Activated T-cell treated with anti-CD3 and anti-CD28 coated beads for 1 hour (primary cell): ENCODE results near the gene ANG.
"Not testable (repeated sequence)": the region's sequence is repeated elsewhere in the genome, so short reads cannot be mapped to it uniquely, and the experiment has no call there.

ENCODE experiments used
- DNase-seq: peaks from one replicate; pipeline ENCODE4 v3.0.0-alpha.2; 2020; ENCODE audit warnings: low read depth

The ANG gene

DNA sequence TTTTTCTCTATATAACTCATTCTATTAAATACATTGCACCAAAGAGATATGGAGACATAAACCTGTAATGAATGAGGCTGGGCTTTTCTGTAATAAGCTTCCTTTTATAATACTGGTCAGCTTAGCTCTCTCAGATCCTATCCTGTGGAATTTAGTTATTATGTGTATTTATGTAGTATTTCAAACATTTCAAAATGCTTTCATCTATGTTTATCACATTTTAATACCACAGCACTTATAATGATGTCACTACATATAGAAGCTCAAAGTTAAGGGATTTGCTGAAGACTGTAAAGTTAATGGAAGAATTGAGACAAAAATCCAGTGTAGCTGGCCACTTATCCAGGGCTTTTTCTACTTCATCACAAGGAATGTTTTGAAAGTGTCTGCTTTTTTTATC, 11.4 kb downstream of the ANG start:
- DNase-seq, result no peak

DNA sequence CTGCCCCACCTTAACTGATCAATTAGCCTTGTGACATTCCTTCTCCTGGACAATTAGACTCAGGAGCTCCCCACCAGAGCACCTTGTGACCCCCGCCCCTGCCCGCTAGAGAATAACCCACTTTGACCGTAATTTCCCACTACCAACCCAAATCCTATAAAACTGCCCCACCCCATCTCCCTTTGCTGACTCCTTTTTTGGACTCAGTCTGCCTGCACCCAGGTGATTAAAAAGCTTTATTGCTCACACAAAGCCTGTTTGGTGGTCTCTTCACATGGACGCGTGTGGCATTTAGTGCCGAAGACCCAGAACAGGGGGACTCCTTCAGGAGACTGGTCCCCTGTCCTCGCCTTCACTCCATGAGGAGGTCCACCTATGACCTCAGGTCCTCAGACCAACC, 12.4 kb downstream of the ANG start:
- DNase-seq, result not testable (repeated sequence)

DNA sequence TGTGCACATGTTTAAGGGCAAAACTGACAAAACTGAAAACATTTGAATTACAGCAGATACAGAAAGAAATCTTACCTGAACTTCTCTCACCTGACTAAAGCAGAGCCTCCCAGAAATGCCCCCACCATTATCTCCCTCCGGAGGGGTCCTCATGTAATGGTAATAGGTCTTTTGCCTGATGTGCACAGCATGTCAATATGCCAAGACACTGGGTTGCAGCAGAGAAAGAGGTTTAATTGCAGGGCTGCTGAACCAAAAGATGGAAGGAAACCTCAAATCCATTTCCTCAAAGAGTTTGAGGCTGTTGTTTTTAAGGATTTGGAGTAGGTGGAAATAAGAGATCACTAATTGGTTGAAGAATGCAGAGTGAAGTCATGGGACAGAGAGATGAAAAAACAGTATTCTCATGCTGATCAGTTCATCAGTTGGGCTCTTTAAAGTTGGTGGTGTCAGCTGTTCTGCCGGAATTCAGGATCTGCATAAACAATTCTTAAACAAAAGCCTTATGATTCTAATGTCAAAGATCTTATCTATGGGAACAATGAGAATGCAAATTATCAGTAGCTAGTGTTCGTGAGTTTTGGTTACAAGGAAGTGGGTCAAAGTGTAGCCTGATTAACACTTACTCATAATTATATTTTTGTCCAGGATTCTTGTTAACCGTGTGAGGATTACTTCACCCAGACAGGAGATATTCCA, 18.2 kb downstream of the ANG start:
- DNase-seq, result no peak

DNA sequence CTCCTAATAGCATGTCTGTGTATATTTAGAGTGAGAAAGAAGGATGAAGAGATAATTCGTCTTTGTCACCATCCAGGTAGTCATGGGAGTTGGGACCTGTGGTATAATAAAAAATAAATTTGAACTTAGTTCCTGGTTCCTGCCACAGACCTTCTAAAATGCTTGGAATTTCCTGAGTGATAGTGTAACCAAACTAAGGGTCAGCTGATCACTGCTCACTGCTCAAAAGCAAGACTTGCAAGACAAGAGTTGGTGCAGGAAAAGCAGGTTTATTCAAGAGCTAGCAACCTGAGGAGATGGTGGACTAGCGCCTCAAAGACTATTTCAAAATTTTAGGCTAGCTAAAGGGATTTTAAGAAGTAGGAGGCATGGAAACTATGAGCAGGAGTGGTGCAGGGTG, 19.1 kb downstream of the ANG start:
- DNase-seq, result no peak

DNA sequence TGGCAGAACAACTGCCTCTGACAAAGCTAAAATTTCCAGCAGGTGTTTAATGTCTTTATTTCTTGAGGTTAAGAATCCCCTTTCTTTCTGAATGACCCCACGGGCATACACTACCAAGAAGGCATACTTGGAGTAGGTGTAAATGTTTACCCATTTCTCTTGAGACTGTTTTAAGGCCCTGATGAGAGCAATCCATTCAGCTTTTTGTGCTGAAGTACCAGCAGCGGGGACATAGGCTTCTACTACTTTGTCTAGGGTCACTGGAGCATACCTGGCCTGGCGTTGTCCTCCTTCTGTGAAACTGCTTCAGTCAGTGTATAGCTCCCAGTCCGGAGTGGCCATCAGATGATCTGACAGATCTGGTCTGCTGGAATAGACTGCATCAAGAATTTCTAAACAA, 22.7 kb downstream of the ANG start:
- no peak for DNase-seq

DNA sequence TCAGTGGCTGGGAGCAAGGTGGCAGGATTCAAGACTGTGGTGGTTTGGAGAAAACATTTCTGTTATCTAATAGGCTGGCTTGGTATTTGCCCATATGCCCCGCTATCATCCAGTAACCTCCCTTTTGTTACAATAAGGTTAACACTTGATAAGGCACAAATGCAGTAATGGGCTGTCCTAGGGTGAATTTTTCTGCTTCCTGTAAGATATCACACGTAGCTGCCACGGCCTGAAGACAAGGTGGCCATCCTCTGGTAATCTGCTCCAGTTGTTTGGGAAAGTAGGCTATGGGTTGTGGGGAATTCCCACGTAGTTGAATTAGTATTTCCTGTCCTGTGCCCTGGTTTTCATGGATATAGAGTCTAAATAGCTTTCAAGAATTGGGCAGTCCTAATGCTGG, 23.1 kb downstream of the ANG start:
- DNase-seq, result no peak

DNA sequence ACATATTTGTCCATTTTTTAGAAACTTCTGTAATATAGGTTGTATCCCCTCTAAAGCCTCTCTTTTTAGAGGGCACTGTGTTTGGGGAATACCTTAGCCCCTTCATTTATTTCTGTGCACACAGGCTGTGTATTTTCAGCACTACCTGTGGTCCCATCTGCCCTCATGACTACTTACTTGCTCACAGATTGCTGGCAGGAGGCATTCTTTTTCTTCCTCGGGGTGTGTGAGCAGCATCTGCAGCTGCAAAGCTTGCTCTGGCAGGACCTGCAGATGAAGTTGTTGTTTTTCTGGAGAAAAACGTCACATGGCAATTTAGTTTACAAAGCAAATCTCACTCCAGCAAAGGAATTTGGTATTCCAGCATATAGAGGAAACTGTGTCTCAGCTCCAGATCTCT, 24.3 kb downstream of the ANG start:
- DNase-seq, result no peak

DNA sequence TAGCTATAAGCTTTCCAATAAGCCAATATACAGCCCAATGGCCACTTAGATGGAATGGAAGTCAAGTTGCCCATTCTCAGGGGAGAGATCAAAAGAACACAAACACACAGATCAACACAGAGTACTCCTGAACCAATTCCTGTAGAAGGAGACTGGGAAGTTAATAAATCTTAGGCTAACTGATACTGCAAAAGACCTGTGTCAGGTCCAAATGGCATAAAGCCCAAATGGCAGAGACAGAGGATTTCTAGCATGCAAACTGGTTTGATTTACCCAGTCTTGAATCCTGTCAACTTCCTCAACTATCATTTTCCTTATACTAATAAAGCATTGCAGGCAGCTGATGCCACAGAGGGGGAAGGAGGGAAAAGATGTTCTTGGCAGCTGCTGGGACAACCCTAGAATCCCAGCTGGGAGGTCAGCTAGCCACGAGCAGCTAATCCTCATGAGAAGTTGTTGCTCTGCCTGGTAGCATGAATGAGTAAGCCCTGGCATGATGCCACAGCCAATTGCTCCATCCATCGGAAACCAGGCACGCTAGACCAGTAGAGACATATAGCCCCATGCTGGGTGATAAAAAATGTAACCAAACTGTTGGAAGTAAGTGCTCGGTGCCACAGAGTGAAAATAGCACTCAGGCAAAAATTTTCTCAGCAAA, 26.2 kb downstream of the ANG start:
- no peak for DNase-seq

DNA sequence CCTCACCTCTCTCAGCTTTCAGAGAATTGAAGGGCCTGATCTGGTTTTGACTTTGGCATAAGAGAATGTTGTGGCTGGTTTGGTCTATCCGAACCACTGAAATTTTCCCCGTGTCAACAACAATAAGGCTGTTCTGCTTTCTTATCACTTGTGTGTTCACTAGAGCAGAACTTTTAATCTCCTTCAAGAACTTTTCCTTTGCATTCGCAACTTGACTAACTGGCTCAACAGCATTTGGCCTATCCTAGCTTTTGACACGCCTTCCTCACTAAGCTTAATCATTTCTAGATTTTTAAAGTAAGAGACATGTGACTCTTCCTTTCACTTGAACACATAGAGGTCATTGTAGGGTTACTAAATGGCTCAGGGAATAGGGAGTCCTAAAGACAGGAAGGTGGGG, 31.2 kb downstream of the ANG start:
- no peak for DNase-seq

DNA sequence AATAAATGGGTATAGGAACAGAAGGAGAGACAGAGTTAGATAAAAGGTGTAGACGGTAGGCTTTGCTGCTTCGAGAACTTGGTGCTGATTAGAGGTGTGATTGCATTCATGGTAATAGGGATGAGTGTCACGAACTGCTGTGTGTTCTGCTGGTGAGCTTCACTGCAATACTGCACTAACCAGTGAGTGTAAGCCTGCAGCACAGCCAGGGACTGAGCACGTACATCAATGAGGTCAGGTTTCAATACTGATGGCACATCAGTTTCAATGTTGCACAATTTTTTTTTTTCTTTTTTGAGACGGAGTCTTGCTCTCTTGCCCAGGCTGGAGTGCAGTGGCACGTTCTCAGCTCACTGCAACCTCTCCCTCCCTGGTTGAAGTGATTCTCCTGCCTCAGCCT, 32.2 kb downstream of the ANG start:
- DNase-seq, result no peak

DNA sequence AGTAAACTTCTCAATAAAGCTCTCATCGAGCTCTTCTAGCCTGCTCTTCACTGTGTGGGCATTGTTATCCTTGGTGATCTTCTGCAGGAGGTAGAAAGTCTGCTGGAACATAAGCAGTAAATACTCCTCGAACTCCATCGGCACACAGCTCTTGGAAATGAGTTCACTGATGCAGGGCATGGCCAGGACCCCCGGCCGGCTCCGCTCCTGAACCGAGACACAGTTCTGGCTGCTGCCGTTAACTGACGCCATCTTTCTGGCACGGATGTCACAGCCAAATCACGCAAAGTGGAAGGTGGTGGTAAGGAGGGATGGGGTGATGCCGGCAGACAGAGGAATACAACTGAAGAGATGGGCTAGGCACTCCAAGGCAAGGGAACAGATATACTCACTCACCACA, 33.5 kb downstream of the ANG start:
- DNase-seq, result no peak

DNA sequence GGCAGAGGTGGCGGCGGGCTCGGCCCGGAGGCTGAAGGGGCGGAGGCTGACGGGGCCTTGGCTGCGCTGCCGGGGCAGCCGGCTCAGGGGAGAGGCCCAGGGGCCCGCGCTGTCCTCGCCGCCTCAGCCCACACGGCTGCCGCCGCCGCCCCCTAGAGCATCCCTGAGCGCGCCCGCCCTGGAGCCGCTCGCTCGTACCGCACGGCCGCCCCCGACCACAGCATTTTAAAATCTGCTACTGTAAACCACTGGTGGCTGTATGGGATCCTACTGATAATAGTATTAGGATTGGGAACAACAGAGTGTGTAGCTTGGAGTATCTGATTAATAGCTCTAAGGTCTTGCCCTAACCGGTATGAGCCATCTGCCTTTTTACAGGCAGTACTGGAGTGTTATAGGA, 34.9 kb downstream of the ANG start:
- no peak for DNase-seq

DNA sequence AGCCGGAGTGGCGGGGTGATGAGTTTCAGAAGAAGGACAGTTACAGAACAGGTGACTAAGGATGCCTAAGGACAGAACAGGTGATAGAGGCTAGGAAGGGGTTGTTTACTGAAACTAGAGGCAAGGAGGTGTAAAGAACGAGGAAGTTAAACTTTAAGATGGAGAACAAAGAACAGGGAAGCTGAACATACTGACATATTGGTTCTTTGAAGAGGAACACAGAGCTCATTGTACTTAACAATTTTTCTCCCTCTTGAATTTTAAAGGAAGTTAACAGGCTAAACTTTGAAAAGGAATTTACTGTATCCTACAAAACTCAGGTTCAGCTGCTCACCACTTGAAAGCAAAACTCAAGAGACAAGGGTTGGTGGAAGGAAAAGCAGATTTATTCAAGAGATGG, 37.6 kb downstream of the ANG start:
- DNase-seq, result not testable (repeated sequence)

DNA sequence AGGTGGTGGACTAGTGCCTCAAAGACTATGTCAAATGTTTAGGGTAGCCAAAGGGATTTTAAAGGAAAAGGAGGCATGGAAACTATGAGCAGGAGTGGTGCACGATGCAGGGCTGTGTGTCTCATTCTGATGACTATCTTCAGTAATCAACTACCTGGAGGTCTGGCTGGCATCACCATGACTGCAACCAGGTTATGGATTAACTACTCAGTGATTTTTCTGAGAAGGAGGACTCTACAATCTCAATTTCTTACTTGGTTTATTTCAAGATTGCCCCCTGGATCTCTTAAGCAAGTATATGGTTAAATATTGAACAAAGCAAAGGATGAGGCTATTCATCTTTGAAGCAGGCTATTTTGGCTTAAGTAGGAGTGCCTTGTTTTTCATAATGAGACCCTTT, 38.0 kb downstream of the ANG start:
- no peak for DNase-seq

DNA sequence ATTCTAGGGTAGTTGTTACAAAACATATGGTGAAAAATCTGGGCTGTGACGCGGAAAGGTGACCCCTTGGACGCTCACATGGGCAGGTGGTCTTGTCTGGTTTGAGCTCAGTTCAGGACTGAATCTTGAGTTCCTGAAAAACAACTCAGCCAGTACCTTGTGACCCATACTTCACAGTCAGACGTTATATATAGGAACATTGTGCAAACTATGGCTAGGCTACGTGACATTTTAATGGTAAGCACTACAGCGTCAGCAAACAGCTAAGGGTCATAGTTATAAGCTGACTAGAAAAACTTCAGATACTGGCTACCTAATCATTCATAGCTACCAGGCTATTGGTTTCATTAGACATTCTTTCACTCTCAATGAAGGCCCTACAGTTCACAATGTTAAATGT, 42.3 kb downstream of the ANG start:
- DNase-seq, result no peak

DNA sequence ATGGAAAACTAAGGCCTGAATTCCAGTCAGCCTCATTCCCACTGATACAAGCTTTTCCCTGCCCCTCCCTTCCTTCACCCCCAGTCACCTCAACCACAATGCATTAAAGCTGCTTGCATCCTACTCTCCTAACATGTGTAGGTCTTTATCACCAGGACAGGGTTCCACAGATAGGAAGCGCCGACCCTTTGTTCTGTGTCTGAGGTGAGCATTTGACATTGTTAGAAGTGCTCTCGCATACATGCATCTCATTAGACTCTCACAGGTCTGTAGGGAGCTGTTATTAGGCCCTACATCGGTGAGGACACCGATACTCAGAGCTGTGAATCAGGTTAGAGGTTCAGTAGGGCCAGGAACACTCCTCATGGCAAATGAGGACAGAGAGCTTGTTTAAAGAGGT, 43.9 kb downstream of the ANG start:
- DNase-seq, result no peak

DNA sequence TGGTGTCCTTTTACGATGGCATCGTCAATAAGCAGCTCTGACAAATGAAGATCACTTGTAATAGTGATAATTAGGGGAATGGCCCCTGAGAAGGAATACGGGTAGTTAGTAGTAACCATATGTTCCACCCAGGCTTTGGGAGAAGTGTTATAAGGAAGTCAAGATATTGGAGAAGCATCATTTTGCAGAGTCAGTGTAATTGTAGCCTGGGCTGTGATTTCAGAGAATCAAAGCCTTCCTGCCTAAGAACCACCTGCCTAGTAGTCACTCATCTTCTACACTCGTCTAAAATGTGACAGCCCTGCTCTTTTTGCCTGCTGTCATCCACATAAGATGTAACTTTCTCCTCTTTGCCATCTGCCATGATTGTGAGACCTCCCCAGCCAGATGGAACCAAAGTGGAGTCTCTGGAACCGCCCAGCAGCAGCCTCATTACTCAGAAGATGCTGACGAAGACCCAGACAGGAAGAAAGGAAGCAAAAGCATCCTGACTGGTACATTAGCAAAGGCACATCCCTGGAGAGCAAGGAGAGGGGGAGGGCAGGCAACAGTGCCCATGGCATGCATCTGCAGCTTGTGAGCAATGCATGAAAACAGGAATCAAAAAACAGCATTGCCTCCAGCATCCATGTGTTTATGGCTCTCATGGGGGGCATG, 44.5 kb downstream of the ANG start:
- no peak for DNase-seq

DNA sequence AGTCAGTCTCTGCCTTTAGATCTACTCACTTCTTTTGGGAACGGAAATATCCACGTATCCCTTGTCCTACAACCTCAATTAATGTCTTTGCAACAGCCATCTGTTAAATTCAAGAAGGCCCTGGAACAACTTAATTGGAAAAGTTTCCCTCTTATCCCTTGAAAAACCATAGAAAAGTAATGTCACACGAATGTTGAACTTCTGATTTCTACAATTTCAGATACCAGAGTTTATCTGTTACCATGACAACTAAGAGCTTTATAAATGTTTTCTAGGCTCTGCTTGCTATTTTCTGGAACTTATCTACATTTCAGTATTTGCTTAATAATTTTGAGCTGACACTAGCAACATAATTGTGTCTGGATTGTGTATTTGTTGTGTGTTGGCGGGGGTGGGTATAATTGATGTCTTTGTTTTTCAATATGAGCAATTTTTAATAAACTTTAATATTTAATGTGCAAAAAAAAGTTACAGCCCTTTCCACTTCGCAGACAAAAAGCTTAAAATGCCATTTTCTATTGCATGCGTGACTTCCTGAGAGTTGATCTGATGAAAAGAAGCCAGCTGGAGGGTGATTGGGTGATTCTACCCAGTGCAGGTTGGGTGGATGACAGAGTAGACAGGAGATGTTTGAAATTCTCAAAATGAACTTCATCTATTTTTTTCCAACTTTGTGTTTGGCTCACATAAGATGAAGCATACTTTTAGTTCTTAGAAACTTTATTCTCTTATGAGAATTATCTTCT, 45.3 kb downstream of the ANG start:
- DNase-seq, result no peak

DNA sequence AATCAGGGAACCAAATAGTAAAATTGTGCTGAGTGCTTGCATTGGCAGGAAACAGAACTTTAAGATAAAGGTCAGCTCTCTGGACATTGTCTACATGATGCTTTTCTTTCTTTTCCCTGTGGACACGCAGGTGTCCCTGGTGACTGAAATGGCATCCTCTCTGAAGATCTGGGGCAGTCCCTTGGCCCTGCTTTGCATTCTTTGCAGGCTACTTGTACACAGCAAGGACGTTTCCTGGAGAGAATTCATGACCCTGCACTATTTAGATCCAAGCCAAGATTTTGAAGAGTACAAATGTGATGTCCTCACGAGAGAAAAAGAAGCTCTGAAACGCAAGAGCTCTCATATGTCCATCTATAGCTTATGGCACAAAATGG, 45.9 kb downstream of the ANG start:
- no peak for DNase-seq

DNA sequence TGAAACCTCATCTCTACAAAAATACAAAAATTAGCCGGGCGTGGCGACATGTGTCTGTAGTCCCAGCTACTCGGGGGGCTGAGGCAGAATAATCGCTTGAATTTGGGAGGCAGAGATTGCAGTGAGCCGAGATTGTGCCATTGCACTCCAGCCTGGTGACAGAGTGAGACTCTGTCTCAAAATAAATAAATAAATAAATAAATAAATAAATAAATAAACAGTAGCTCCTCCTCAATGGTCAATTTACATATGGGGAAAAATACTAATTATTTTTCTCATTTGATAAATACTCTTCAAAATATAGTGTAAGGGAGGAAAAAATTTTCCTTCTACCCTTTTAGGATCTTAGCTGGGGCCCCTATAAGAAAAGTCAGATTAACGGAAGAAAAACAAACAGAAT, 49.7 kb downstream of the ANG start:
- DNase-seq, result not testable (repeated sequence)

DNA sequence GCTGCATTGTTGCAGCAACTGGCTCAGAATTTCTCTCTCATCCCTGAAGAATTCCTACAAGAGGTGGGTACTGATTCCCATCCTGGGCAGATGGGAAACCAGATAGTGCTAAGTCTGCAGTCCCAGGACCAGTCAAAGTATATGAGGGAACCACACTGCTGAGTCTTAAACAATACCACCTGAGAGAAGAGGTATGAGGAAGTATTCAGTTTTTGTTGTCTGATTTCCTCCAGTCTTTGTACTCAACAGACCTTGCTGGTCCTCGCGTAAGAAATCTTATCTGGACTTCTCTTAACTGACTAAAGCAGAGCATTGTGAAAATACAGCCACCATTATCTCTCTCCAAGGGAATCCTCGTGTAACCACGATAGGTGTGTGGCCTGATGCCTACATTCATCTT, 53.6 kb downstream of the ANG start:
- DNase-seq, result no peak

DNA sequence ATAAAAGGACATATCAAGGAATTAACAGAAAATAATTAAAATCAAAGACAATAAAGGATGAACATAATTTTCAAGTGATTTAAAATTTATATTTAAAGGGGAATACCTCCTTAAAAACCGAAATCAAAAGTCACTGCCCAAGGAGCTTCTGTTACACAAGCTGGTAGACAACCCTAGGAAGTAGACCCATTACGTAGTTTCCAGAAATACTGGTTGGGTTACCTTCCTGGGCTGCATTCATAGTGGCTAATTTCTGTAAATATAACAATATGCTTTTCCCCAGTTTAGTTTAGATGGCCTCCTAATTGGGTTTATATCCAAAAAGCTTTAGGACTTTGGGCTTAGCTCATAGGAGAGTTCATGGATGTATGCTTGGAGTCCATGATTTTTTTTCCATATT, 55.0 kb downstream of the ANG start:
- no peak for DNase-seq
